CD4-positive, alpha-beta memory T cell (primary cell): ENCODE measurements around the gene SUPT4H1. TPM values are rescaled to one million over a fixed set of nuclear protein-coding genes. Genes with fewer than 3 reads are reported as not detected.

Source experiments
- CTCF ChIA-PET: fragments of 350-600 bp; sonication (Branson Sonifier 250); formaldehyde crosslinking; loops from one replicate; lab custom pipeline; 2021; ENCODE audit warnings: inconsistent platforms; ENCODE audit not compliant: partially characterized antibody; lab: Charles Lee
- POLR2A ChIA-PET: fragments of 350-600 bp; sonication (Branson Sonifier 250); formaldehyde crosslinking; loops from one replicate; lab custom pipeline; 2021; ENCODE audit not compliant: partially characterized antibody; lab: Charles Lee
- DNase-seq, 5 donors: peaks; one replicate each; pipeline versions ENCODE4 v3.0.0 to v3.0.0-alpha.2; 2020 to 2022; ENCODE audit warnings: mixed read lengths in 1 of 5
- H3K27ac ChIP-seq: one replicate; pipeline ENCODE4 v1.7.0; 2013; ENCODE audit warnings: low read depth, low read length
- H3K27me3 ChIP-seq: 2 replicates; pipeline ENCODE4 v1.7.0; 2013; ENCODE audit warnings: mild to moderate bottlenecking, low read length, moderate library complexity; ENCODE audit not compliant: insufficient read depth
- H3K36me3 ChIP-seq: 2 replicates; pipeline ENCODE4 v1.7.0; 2013; ENCODE audit warnings: mild to moderate bottlenecking, low read length, moderate library complexity; ENCODE audit not compliant: insufficient read depth
- H3K4me1 ChIP-seq: 2 replicates; pipeline ENCODE4 v1.7.0; 2013; ENCODE audit warnings: mild to moderate bottlenecking, low read length, moderate library complexity; ENCODE audit not compliant: insufficient read depth
- H3K4me3 ChIP-seq, 2 donors: one replicate each; pipeline ENCODE4 v1.7.0; 2013; ENCODE audit warnings: low read length in 2 of 2, mild to moderate bottlenecking in 1 of 2
- H3K9me3 ChIP-seq, 2 donors: one replicate each; pipeline ENCODE4 v1.7.0; 2013; ENCODE audit warnings: low read length in 2 of 2, control low read depth in 1 of 2; ENCODE audit not compliant: control insufficient read depth in 1 of 2
- H3K27ac Mint-ChIP-seq, 7 donors: one replicate each; pipeline ENCODE4 v1.8.0; 2020 to 2021; ENCODE audit warnings: mixed read lengths in 7 of 7, mild to moderate bottlenecking in 6 of 7, inconsistent platforms in 3 of 7, moderate library complexity in 3 of 7
- H3K27me3 Mint-ChIP-seq, 2 donors: one replicate each; pipeline ENCODE4 v1.8.0; 2020 to 2021; ENCODE audit warnings: mixed read lengths in 2 of 2
- H3K36me3 Mint-ChIP-seq, 2 donors: one replicate each; pipeline ENCODE4 v1.8.0; 2020 to 2021; ENCODE audit warnings: mixed read lengths in 2 of 2, inconsistent platforms in 1 of 2, mild to moderate bottlenecking in 1 of 2
- H3K4me1 Mint-ChIP-seq, 4 donors: one replicate each; pipeline ENCODE4 v1.8.0; 2020 to 2021; ENCODE audit warnings: mixed read lengths in 4 of 4, mild to moderate bottlenecking in 1 of 4
- H3K4me3 Mint-ChIP-seq, 8 donors: one replicate each; pipeline ENCODE4 v1.8.0; 2020 to 2021; ENCODE audit warnings: mixed read lengths in 8 of 8, mild to moderate bottlenecking in 7 of 8, moderate library complexity in 6 of 8, inconsistent platforms in 3 of 8
- H3K9me3 Mint-ChIP-seq, 8 donors: one replicate each; pipeline ENCODE4 v1.8.0; 2020 to 2021; ENCODE audit warnings: mixed read lengths in 8 of 8, mild to moderate bottlenecking in 5 of 8, inconsistent platforms in 3 of 8, moderate library complexity in 1 of 8
- intact Hi-C: fragments of 100-400 bp; cut with micrococcal nuclease; formaldehyde crosslinking; loops from one replicate; pipeline ENCODE4 v1.15.1; 2023
- polyA plus RNA-seq, 2 donors: library from polyadenylated mRNA; unstranded; fragments of 300-500 nt; fragmentation: Illumina TruSeq; gene quantifications; one replicate each; pipeline ENCODE4 v1.2.3, GENCODE V29; 2021
- total RNA-seq, 2 experiments: library from RNA; stranded (reverse); gene quantifications; one replicate each; pipeline ENCODE4 v1.2.3, GENCODE V29; 2021

Gene SUPT4H1
- total and polyA plus RNA-seq, 4 experiments from 2014 or later: 61.4 to 120 (median 84.8) TPM

DNA sequence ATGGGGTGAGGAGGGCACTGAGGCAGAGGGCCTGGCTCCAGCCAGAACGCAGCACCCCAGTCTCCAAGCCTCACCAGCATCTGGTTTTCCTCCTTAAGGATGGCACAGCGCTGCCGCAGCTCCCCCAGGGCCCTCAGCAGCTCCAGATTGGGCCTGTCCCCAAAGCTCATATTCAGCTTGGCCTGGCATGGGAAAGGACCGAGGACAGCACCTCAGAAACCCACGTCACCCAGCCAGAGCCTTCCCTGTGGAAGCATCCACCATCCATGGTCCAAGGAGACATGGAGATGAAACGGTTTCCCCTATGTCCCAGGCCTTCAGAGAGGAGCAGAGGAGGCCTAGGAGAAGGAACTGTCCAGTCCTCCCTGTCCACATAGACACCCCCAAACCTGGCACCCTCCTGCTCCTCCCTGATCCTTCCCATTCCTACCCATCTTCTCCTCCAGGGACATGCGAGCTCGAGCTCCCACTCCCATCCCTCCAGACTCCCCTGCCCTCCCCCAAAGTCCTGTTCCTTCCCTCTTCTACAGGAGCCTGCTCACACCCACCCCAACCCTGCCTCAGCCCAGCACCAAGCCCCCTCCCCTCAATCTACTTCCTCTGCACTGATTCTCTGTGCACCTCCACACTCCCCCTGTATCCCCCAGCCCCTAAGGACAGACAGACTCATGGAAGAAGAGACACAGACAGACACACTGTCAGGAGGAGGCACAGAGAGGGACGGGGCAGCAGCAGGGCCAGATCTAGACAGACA, 25.2 kb downstream of the SUPT4H1 start:
- Mint-ChIP-seq H3K4me3 (peak overlapping the region in 5 of 8 donors; percentile 64 to 94 (median 68)), H3K27ac (peak overlapping the region; percentile 58 to 99 (median 86)), H3K27me3 (no peaks in the 10 kb centered on the region), H3K4me1 (peaks cover 22 to 71% (median 31%) of the 10 kb centered on the region in 4 donors), H3K9me3 (peaks cover 0 to 3% (median 0%) of the 10 kb centered on the region in 8 donors), H3K36me3 (peaks cover 21 to 29% of the 10 kb centered on the region in 2 donors)
- DNase-seq: peak in 1 of 5 donors; percentile 10
- Histone ChIP-seq H3K27ac (peak overlapping the region; percentile 9), H3K4me3 (no peak overlapping the region), H3K27me3 (no peaks in the 10 kb centered on the region), H3K4me1 (peaks cover 38% of the 10 kb centered on the region), H3K36me3 (peaks cover 18% of the 10 kb centered on the region), H3K9me3 (no peaks in the 10 kb centered on the region)
- intact Hi-C loops: no loop called here
- ChIA-PET CTCF (interaction anchor here (0.8 to 4.5 kb wide), 9 partner anchors 9 to 91 kb away, joined by 3 to 88 read pairs (median 6); partner anchors contain the start of genes RNF43 and SUPT4H1), POLR2A (interaction anchor here (0.6 to 34.1 kb wide), 11 partner anchors 9 to 727 kb away, joined by 3 to 3924 read pairs (median 7); partner anchors contain the start of genes HSF5, RNF43, SRSF1 and SUPT4H1)

DNA sequence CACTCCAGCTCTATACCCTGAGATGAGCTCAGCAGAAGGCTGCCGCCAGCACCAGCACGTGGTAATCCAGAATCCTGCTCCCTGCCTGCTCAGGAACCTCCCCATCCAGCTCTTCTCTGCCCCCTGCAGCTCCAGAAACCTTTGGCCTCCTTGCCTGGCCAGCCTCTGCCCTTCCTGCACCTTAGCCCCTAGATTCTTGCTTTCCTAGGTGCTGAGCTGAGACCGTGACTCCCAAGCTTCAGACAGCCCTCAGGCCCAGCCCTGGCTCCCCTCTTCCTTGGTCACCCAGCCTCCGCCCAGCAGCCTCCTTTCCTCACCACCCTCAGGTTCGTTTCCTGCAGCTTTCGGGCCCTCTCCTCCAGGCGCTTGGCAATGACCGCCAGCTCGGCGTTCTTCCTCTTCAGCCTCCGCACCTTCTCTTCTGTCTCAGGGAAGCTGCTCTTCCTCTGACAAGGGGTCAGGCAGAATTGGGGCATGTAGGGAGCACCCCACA, 26.0 kb downstream of the SUPT4H1 start:
- no peak overlapping the region for H3K27ac ChIP-seq
- H3K9me3 Mint-ChIP-seq: no peaks in the 10 kb centered on the region
- no peaks in the 10 kb centered on the region for H3K27me3 Mint-ChIP-seq
- POLR2A ChIA-PET: interaction anchor here (0.6 to 34.1 kb wide), 8 partner anchors 8 to 319 kb away, joined by 3 to 3924 read pairs (median 17); partner anchors contain the start of genes RNF43, SRSF1 and SUPT4H1
- H3K4me3 Mint-ChIP-seq: peak overlapping the region in 3 of 8 donors; percentile 18 to 48 (median 44)
- intact Hi-C loops: no loop called here
- H3K4me1 Mint-ChIP-seq: peaks cover 23 to 70% (median 31%) of the 10 kb centered on the region in 4 donors
- CTCF ChIA-PET: interaction anchor here (0.6 to 4.5 kb wide), 5 partner anchors 8 to 27 kb away, joined by 3 to 88 read pairs (median 31); partner anchors contain the start of gene SUPT4H1
- H3K27me3 ChIP-seq: no peaks in the 10 kb centered on the region
- peaks cover 38% of the 10 kb centered on the region for H3K4me1 ChIP-seq
- H3K4me3 ChIP-seq: no peak overlapping the region
- no peaks in the 10 kb centered on the region for H3K9me3 ChIP-seq
- peaks cover 10% of the 10 kb centered on the region for H3K36me3 ChIP-seq
- peak overlapping the region in 6 of 7 donors; percentile 10 to 99 (median 58) for H3K27ac Mint-ChIP-seq
- peaks cover 14 to 23% of the 10 kb centered on the region in 2 donors for H3K36me3 Mint-ChIP-seq
- DNase-seq: peak in 1 of 5 donors; percentile 40

DNA sequence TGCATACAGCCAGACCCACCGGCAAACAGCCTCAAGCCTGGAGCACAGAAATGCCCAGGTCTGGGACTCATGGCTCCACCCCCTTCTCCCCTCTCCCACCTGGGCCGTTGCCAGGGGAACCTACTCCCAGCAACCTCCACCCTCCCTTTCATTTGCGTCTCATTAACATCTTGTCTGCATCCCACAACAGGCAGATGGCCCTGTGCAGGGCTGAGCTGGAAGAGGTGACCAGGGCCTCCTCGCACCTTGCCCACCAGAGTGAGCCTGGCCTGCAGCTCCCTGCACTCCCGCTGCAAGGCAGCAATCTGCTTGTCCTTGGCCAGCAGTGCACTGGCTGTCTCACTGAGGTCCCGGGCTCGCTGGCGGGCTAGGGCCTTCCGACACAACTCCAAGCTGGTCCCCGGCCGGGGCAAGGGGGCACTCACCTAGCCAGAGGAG, 26.7 kb downstream of the SUPT4H1 start:
- peaks cover 3% of the 10 kb centered on the region for H3K36me3 ChIP-seq
- peaks cover 23 to 66% (median 32%) of the 10 kb centered on the region in 4 donors for H3K4me1 Mint-ChIP-seq
- H3K9me3 ChIP-seq: no peaks in the 10 kb centered on the region
- H3K4me3 ChIP-seq: no peak overlapping the region
- H3K27ac ChIP-seq: no peak overlapping the region
- no peaks in the 10 kb centered on the region for H3K27me3 ChIP-seq
- intact Hi-C loops: no loop called here
- DNase-seq: peak in 1 of 5 donors; percentile 22
- peaks cover 38% of the 10 kb centered on the region for H3K4me1 ChIP-seq
- peaks cover 7 to 19% of the 10 kb centered on the region in 2 donors for H3K36me3 Mint-ChIP-seq
- H3K27ac Mint-ChIP-seq: peak overlapping the region in 1 of 7 donors; percentile 99
- H3K27me3 Mint-ChIP-seq: no peaks in the 10 kb centered on the region
- H3K9me3 Mint-ChIP-seq: no peaks in the 10 kb centered on the region
- CTCF ChIA-PET: interaction anchor here (0.6 to 4.5 kb wide), 5 partner anchors 8 to 27 kb away, joined by 3 to 88 read pairs (median 31); partner anchors contain the start of gene SUPT4H1
- POLR2A ChIA-PET: interaction anchor here (1.1 to 34.1 kb wide), 6 partner anchors 8 to 318 kb away, joined by 3 to 3924 read pairs (median 28); partner anchors contain the start of genes RNF43, SRSF1 and SUPT4H1
- peak overlapping the region in 1 of 8 donors; percentile 4 for H3K4me3 Mint-ChIP-seq

DNA sequence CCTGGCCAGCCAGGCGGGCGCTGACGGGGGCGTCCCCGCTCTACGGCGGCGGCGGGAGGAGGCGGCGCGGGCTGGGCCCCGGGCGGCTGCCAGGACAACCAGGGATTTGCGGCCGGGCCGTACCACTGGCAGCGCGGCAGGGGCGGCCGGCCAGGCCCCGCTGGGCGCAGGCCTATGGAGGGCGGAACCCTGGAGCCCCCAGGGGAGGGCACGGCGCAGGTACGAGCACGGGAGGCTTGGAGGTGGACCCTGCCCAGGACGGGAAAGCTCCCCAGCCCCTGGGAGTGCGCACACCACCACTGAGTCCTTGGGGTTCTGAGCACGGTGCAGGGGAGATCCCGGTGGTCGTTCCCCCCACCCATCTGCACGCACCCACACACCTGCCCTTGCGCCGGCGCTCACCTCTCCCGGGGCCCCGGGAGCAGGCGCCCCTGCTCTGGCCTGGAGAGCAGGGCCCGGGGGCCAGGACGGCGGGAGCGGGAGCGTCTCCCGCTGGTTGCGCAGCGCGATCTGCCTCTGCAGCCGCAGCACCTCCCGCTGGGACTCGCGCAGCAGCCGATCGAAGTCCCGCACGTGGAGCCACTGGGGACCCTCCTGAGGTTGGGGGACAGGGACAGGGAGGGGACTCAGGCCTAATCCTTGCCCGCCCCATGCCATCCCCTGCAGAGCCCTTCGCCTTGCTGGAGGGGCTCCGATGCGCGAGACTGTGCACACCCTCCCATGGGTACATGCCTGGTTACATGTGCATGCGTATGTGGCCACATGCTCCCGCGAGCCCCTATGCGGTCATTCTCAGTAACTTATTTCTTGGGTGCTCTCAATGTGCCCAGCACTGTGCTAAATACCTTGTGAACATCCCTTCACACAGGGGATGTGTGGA, 27.4 kb downstream of the SUPT4H1 start:
- Mint-ChIP-seq H3K27ac (peak overlapping the region in 1 of 7 donors; percentile 99), H3K4me3 (peak overlapping the region in 1 of 8 donors; percentile 4)

DNA sequence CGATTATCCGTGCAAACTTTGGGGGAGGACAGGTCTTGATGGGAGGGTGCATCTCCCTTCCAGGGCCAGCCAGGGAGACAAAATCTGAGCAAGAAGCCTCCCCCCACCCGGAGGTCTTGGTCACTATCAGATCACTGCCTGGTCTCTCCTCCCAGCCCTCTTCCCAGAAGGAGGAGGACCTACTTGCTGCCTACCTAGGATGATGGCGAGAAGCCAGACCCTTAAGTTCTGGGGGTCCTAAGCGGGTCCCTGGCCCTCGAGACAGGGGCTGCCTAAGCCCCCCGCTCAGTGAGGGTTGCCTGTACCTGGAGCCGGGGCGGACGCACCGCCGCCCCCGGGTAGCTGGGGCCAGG, 28.0 kb downstream of the SUPT4H1 start:
- Mint-ChIP-seq H3K4me1 (peaks cover 17 to 54% (median 26%) of the 10 kb centered on the region in 4 donors), H3K4me3 (no peak overlapping the region), H3K27ac (peak overlapping the region in 1 of 7 donors; percentile 69), H3K27me3 (no peaks in the 10 kb centered on the region), H3K36me3 (peaks cover 3 to 13% of the 10 kb centered on the region in 2 donors), H3K9me3 (no peaks in the 10 kb centered on the region)
- Histone ChIP-seq H3K27me3 (no peaks in the 10 kb centered on the region), H3K36me3 (no peaks in the 10 kb centered on the region), H3K4me3 (no peak overlapping the region), H3K27ac (no peak overlapping the region), H3K4me1 (peaks cover 29% of the 10 kb centered on the region), H3K9me3 (no peaks in the 10 kb centered on the region)
- intact Hi-C loops: no loop called here
- ChIA-PET POLR2A (interaction anchor here (34.1 kb wide), 1 partner anchor 20 kb away, joined by 3924 read pairs; the partner anchor contains the start of gene SUPT4H1), CTCF (interaction anchor here (10.9 kb wide), 1 partner anchor 18 kb away, joined by 510 read pairs; no protein-coding TSS in a partner anchor)
- DNase-seq: peak in 1 of 5 donors; percentile 16

More for the DNA sequence above, 27.4 kb downstream of the SUPT4H1 start:
- ChIA-PET CTCF (interaction anchor here (3.9 to 10.9 kb wide), 3 partner anchors 7 to 21 kb away, joined by 45 to 510 read pairs (median 88); no protein-coding TSS in a partner anchor), POLR2A (interaction anchor here (1.1 to 34.1 kb wide), 3 partner anchors 7 to 110 kb away, joined by 3 to 3924 read pairs (median 178); partner anchors contain the start of gene SUPT4H1)
- H3K9me3 Mint-ChIP-seq: no peaks in the 10 kb centered on the region
- H3K27ac ChIP-seq: no peak overlapping the region
- DNase-seq: peak in 1 of 5 donors; percentile 36
- no peaks in the 10 kb centered on the region for H3K9me3 ChIP-seq
- H3K4me1 Mint-ChIP-seq: peaks cover 21 to 60% (median 30%) of the 10 kb centered on the region in 4 donors
- no peak overlapping the region for H3K4me3 ChIP-seq
- peaks cover 35% of the 10 kb centered on the region for H3K4me1 ChIP-seq
- no peaks in the 10 kb centered on the region for H3K27me3 Mint-ChIP-seq
- H3K36me3 ChIP-seq: no peaks in the 10 kb centered on the region
- H3K27me3 ChIP-seq: no peaks in the 10 kb centered on the region
- intact Hi-C loops: no loop called here
- peaks cover 3 to 15% of the 10 kb centered on the region in 2 donors for H3K36me3 Mint-ChIP-seq

DNA sequence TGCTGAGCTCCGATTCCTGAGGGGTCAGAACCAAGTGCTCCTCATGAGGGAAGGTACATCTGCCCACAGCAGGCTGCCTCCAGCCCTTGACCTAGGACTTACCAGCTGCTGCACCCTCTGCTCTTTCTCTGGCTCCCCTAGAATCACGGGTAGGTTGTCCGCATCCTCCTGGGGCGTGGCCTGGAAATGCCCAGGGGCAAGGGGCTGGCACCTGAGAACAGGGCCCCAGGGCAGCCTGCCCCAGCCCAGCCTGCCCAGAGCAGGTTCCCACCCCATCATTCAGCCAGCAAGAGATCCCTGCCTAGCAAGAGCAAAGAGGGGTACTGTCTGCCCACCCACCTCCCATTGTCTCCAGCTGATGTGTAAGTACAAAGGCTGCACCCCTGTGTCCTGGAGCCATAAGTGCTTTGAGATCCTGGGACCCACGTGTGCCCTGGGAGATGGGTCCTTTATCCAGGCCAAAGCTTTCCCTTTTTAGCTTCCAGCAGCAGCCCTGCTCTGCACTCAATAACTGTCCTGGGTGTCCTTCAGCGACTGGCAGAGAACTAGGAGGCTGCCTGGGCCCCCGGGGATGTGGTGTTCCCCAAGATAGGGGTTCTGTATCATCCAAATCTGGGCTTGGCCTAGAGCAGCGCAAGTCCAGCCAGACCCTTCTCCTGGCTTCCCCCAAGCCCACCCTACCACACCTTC, 28.5 kb downstream of the SUPT4H1 start:
- Mint-ChIP-seq H3K36me3 (peaks cover 3 to 13% of the 10 kb centered on the region in 2 donors), H3K4me3 (no peak overlapping the region), H3K9me3 (no peaks in the 10 kb centered on the region), H3K27me3 (no peaks in the 10 kb centered on the region), H3K4me1 (peaks cover 14 to 51% (median 23%) of the 10 kb centered on the region in 4 donors), H3K27ac (peak overlapping the region in 4 of 7 donors; percentile 22 to 93 (median 68))
- Histone ChIP-seq H3K4me1 (peaks cover 27% of the 10 kb centered on the region), H3K9me3 (no peaks in the 10 kb centered on the region), H3K27me3 (no peaks in the 10 kb centered on the region), H3K36me3 (no peaks in the 10 kb centered on the region), H3K27ac (no peak overlapping the region), H3K4me3 (no peak overlapping the region)
- ChIA-PET POLR2A (interaction anchor here (34.1 kb wide), 1 partner anchor 20 kb away, joined by 3924 read pairs; the partner anchor contains the start of gene SUPT4H1), CTCF (interaction anchor here (1.6 to 10.9 kb wide), 3 partner anchors 18 to 94 kb away, joined by 5 to 510 read pairs (median 11); partner anchors contain the start of gene RNF43)
- no peak for DNase-seq
- intact Hi-C loops: no loop called here
